ENCODE measurements around the gene GTPBP10. TPM values are rescaled to one million over a fixed set of nuclear protein-coding genes. Genes with fewer than 3 reads are reported as not detected.

GTPBP10 gene
- total and polyA plus RNA-seq, 9 of the 15 experiments (the other 6 are each of a cell fraction or from before 2014, with no cell fraction given) = 34.6 to 89.8 (median 76.4) TPM

DNA sequence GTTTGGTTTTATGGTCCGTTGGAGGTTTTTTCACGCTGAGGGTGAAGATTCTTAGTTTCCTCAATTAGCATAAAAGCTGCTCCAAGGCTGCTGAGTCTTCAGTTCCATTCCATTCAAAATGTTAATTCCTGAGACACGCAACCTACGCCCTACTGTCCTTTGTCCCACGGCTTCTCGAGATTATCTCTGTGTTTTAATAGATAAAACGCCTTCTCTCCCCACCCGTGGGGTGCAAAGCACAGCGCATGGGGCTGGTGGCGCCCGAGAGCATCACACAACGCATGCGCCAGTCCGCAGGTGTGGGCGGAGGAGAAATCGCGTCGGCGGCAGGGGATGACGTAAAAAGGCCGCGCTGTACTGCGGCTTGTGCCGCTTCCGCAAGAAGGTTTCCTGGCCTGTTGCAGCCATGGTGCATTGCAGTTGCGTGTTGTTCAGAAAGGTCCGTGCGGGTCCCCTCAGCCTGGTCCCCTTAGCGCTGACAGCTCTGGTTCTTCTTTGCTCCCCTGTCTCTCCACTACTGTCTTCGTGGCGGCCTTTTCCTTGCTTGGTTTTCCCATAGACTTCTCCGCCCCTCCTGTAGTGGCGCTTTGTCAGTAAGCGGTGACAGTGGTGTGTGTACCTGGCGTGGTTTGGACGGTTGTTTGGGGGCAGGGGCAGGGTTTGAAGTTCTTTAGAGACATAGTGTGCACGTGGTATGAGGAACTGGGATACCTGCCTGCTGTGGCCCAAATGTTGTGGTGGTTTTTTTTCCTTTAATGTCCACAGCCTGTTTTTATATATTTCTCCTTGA, at the start of gene GTPBP10 (continued):
- TF ChIP-seq TOE1 (IDR thresholded peaks at IDR 0.05; ENCODE audit: borderline replicate concordance) (peak; percentile 75), TOE1 (CRISPR knock-in tag; IDR thresholded peaks at IDR 0.05; ENCODE audit: borderline replicate concordance, low read depth) (0 out of 2 replicates have a peak, but pooled peaks have one; percentile 78), ZNF146 (CRISPR knock-in tag; IDR thresholded peaks at IDR 0.05; ENCODE audit: unreplicated experiment) (no peak), FUS (optimal IDR thresholded peaks at IDR 0.05; ENCODE audit: low read depth, low read length) (no peak), POLR3G (IDR thresholded peaks at IDR 0.05; ENCODE audit: extremely low read depth, insufficient read length, insufficient replicate concordance) (no peak), NCOA1 (IDR thresholded peaks at IDR 0.05; ENCODE audit: low read depth) (peak; percentile 61), ZNF79 (CRISPR knock-in tag; IDR thresholded peaks at IDR 0.05; ENCODE audit: low read depth) (no peak), ZNF197 (CRISPR knock-in tag; IDR thresholded peaks at IDR 0.05; ENCODE audit: low read depth) (no peak), CEBPB (tag; IDR thresholded peaks at IDR 0.05) (peak; percentile 81), ZNF282 (CRISPR knock-in tag; IDR thresholded peaks at IDR 0.05) (no peak), TCF7 (IDR thresholded peaks at IDR 0.05; ENCODE audit: borderline replicate concordance) (no peak), COPS2 (conservative IDR thresholded peaks at IDR 0.05) (no peak), POLR2AphosphoS2 (IDR thresholded peaks at IDR 0.05; ENCODE audit: low read length) (no peak), ZNF253 (CRISPR knock-in tag; conservative IDR thresholded peaks at IDR 0.05) (no peak), ZNF384 (IDR thresholded peaks at IDR 0.05; ENCODE audit: low read depth, low read length) (no peak), LCOR (CRISPR knock-in tag; IDR thresholded peaks at IDR 0.05) (peak; percentile 94), STAT5B (CRISPR knock-in tag; IDR thresholded peaks at IDR 0.05) (no peak), SP2 (IDR thresholded peaks at IDR 0.05; ENCODE audit: extremely low read depth, low read depth, low read length, poor library complexity, severe bottlenecking) (no peak)
- TF ChIP-seq, protein P1, sequence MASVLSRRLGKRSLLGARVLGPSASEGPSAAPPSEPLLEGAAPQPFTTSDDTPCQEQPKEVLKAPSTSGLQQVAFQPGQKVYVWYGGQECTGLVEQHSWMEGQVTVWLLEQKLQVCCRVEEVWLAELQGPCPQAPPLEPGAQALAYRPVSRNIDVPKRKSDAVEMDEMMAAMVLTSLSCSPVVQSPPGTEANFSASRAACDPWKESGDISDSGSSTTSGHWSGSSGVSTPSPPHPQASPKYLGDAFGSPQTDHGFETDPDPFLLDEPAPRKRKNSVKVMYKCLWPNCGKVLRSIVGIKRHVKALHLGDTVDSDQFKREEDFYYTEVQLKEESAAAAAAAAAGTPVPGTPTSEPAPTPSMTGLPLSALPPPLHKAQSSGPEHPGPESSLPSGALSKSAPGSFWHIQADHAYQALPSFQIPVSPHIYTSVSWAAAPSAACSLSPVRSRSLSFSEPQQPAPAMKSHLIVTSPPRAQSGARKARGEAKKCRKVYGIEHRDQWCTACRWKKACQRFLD (CRISPR knock-in tag; IDR thresholded peaks at IDR 0.05) = peak; percentile 75; the same call in 1 of the 2 replicates
- TF ChIP-seq, protein P2, sequence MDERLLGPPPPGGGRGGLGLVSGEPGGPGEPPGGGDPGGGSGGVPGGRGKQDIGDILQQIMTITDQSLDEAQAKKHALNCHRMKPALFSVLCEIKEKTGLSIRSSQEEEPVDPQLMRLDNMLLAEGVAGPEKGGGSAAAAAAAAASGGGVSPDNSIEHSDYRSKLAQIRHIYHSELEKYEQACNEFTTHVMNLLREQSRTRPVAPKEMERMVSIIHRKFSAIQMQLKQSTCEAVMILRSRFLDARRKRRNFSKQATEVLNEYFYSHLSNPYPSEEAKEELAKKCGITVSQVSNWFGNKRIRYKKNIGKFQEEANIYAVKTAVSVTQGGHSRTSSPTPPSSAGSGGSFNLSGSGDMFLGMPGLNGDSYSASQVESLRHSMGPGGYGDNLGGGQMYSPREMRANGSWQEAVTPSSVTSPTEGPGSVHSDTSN (CRISPR knock-in tag; IDR thresholded peaks at IDR 0.05; ENCODE audit: low read depth) = no peak
- TF ChIP-seq, protein P2 (tag; conservative IDR thresholded peaks at IDR 0.05; ENCODE audit: low read depth) = no peak
- TF ChIP-seq, protein P3, sequence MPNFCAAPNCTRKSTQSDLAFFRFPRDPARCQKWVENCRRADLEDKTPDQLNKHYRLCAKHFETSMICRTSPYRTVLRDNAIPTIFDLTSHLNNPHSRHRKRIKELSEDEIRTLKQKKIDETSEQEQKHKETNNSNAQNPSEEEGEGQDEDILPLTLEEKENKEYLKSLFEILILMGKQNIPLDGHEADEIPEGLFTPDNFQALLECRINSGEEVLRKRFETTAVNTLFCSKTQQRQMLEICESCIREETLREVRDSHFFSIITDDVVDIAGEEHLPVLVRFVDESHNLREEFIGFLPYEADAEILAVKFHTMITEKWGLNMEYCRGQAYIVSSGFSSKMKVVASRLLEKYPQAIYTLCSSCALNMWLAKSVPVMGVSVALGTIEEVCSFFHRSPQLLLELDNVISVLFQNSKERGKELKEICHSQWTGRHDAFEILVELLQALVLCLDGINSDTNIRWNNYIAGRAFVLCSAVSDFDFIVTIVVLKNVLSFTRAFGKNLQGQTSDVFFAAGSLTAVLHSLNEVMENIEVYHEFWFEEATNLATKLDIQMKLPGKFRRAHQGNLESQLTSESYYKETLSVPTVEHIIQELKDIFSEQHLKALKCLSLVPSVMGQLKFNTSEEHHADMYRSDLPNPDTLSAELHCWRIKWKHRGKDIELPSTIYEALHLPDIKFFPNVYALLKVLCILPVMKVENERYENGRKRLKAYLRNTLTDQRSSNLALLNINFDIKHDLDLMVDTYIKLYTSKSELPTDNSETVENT (CRISPR knock-in tag; IDR thresholded peaks at IDR 0.05) = peak; percentile 51; the same call in 1 of the 2 replicates
